Keratinocyte (primary cell): ENCODE data around the gene CEBPZ. TPM values are rescaled to one million over a fixed set of nuclear protein-coding genes. Genes with fewer than 3 reads are reported as not detected.

Experiments
- DNase-seq: peaks from one replicate; pipeline ENCODE4 v3.0.0-alpha.2; 2011; ENCODE audit warnings: low read depth, missing footprints, low spot score
- FAIRE-seq: peaks from 2 replicates; lab custom pipeline; 2011; peaks lifted over from hg19 to GRCh38; lab: Jason Lieb, UNC
- H2AFZ ChIP-seq: 2 replicates; pipeline ENCODE4 v1.6.0; 2012; ENCODE audit warnings: low read length, control low read depth, inconsistent platforms; ENCODE audit not compliant: control insufficient read depth
- H3K27ac ChIP-seq: 2 replicates; pipeline ENCODE4 v1.5.1; 2011; ENCODE audit warnings: low read length; ENCODE audit not compliant: control insufficient read depth, insufficient read depth
- H3K27me3 ChIP-seq: 3 replicates; pipeline ENCODE4 v1.6.0; 2011; ENCODE audit warnings: low read length; ENCODE audit not compliant: control insufficient read depth, insufficient read depth; ENCODE audit errors: extremely low read depth
- H3K36me3 ChIP-seq, 2 experiments: 2 replicates in 1 of 2; 3 replicates in 1 of 2; pipeline ENCODE4 v1.5.1; 2011; ENCODE audit warnings: low read length in 2 of 2, mild to moderate bottlenecking in 1 of 2; ENCODE audit not compliant: control insufficient read depth in 2 of 2, insufficient read depth in 2 of 2; ENCODE audit errors: extremely low read depth in 1 of 2
- H3K4me1 ChIP-seq: 3 replicates; pipeline ENCODE4 v1.5.1; 2011; ENCODE audit warnings: low read length; ENCODE audit not compliant: control insufficient read depth, insufficient read depth; ENCODE audit errors: extremely low read depth
- H3K4me2 ChIP-seq: 3 replicates; pipeline ENCODE4 v1.6.0; 2011; ENCODE audit warnings: low read depth, low read length; ENCODE audit not compliant: control insufficient read depth, insufficient read depth; ENCODE audit errors: extremely low read depth
- H3K4me3 ChIP-seq, 3 experiments: fragments of 200-600 bp in 1 of 3; sonication (generic) in 1 of 3; 2 replicates in 2 of 3; 3 replicates in 1 of 3; pipeline ENCODE4 v1.5.1; 2011 to 2016; ENCODE audit warnings: low read length in 3 of 3, mild to moderate bottlenecking in 3 of 3, control low read depth in 2 of 3, inconsistent platforms in 1 of 3, low read depth in 1 of 3, mixed read lengths in 1 of 3, mixed run types in 1 of 3, moderate library complexity in 1 of 3; ENCODE audit not compliant: control insufficient read depth in 2 of 3, insufficient read depth in 2 of 3; ENCODE audit errors: extremely low read depth in 1 of 3
- H3K79me2 ChIP-seq: 2 replicates; pipeline ENCODE4 v1.6.0; 2012; ENCODE audit warnings: low read length; ENCODE audit not compliant: control insufficient read depth, insufficient read depth
- H3K9ac ChIP-seq: 3 replicates; pipeline ENCODE4 v1.6.0; 2011; ENCODE audit warnings: low read length; ENCODE audit not compliant: control insufficient read depth, insufficient read depth; ENCODE audit errors: extremely low read depth
- H3K9me1 ChIP-seq: 3 replicates; pipeline ENCODE4 v1.6.0; 2011; ENCODE audit warnings: low read length; ENCODE audit not compliant: control insufficient read depth, insufficient read depth; ENCODE audit errors: extremely low read depth
- H3K9me3 ChIP-seq: 2 replicates; pipeline ENCODE4 v1.5.1; 2012; ENCODE audit warnings: low read depth, low read length; ENCODE audit not compliant: control insufficient read depth
- H4K20me1 ChIP-seq: 3 replicates; pipeline ENCODE4 v1.6.0; 2011; ENCODE audit warnings: low read length; ENCODE audit not compliant: control insufficient read depth, insufficient read depth; ENCODE audit errors: extremely low read depth
- EZH2 ChIP-seq: IDR thresholded peaks from one replicate; pipeline ENCODE4 v1.6.1; 2012; ENCODE audit warnings: inconsistent platforms, mild to moderate bottlenecking, low read length, moderate library complexity
- dilution Hi-C: fragments of 300-500 bp; cut with MboI; formaldehyde crosslinking; loops from one replicate; pipeline ENCODE4 v1.7.0; 2020; ENCODE audit warnings: low sequenced_read_pairs; ENCODE audit not compliant: extremely low pct_ligation_motif_present
- polyA plus RNA-seq, 5 experiments: library from polyadenylated mRNA; depleted of rRNA in 3 of 5; stranded (reverse) in 3 of 5; stranded (forward) in 1 of 5; unstranded in 1 of 5; fragments of >200 nt; gene quantifications; 1 replicate in 1 of 5; 2 replicates in 3 of 5; 3 replicates in 1 of 5; pipeline versions ENCODE4 v1.2.1 to v1.2.3, GENCODE V29; 2011 to 2012; ENCODE audit warnings: missing spikeins in 2 of 5, low read depth in 1 of 5, low replicate concordance in 1 of 5
- TF ChIP-seq, protein P1 (sequence below), 3 experiments: IDR thresholded peaks in 1 of 3; conservative IDR thresholded peaks in 1 of 3; optimal IDR thresholded peaks in 1 of 3; 2 replicates in 2 of 3; 3 replicates in 1 of 3; pipeline versions ENCODE3 to v1.5.1; 2011; ENCODE audit warnings: low read length in 3 of 3, mild to moderate bottlenecking in 3 of 3, moderate library complexity in 2 of 3, control low read depth in 1 of 3, inconsistent platforms in 1 of 3; ENCODE audit not compliant: insufficient read depth in 2 of 3; ENCODE audit errors: extremely low read depth in 1 of 3

CEBPZ gene
- polyA plus RNA-seq, 1 donor (not counting 4 experiments of a cell fraction or from before 2014, with no cell fraction given): 33.8 TPM

DNA sequence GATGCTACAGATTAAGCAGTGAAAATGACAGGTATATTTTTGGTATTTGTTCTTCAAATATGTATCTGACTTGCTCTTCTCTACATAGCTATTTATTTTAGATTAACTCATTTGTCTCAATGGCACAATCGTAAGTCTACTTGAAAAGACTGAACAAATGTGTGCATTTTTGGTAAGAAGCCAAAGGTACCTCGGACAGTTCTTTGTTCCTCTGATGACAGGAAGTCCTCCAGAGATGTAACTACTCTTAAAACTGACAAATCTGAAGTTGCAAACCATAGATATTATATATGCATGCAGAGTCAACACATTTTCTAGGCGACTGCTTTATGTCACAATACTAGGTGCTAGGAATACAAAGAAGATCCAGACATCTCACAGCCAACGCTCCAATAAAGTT lies 36.7 kb upstream of the CEBPZ start:
- H3K79me2 ChIP-seq: no peaks in the 10 kb centered on the region
- no peak overlapping the region for H3K27ac ChIP-seq
- H3K4me2 ChIP-seq: no peak overlapping the region
- no peak for DNase-seq
- no peak overlapping the region for H3K4me3 ChIP-seq
- H3K36me3 ChIP-seq: peaks cover 0 to 6% of the 10 kb centered on the region in 2 experiments
- H3K9me3 ChIP-seq: no peaks in the 10 kb centered on the region
- no peak for FAIRE-seq
- dilution Hi-C loops: no loop called here
- no peaks in the 10 kb centered on the region for H3K27me3 ChIP-seq
- H3K9ac ChIP-seq: no peak overlapping the region
- no peaks in the 10 kb centered on the region for H3K9me1 ChIP-seq
- H4K20me1 ChIP-seq: no peaks in the 10 kb centered on the region
- TF ChIP-seq EZH2: no peak
- TF ChIP-seq, protein P1, sequence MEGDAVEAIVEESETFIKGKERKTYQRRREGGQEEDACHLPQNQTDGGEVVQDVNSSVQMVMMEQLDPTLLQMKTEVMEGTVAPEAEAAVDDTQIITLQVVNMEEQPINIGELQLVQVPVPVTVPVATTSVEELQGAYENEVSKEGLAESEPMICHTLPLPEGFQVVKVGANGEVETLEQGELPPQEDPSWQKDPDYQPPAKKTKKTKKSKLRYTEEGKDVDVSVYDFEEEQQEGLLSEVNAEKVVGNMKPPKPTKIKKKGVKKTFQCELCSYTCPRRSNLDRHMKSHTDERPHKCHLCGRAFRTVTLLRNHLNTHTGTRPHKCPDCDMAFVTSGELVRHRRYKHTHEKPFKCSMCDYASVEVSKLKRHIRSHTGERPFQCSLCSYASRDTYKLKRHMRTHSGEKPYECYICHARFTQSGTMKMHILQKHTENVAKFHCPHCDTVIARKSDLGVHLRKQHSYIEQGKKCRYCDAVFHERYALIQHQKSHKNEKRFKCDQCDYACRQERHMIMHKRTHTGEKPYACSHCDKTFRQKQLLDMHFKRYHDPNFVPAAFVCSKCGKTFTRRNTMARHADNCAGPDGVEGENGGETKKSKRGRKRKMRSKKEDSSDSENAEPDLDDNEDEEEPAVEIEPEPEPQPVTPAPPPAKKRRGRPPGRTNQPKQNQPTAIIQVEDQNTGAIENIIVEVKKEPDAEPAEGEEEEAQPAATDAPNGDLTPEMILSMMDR (optimal IDR thresholded peaks at IDR 0.05 in 1 of 3, IDR thresholded peaks at IDR 0.05 in 1 of 3, conservative IDR thresholded peaks at IDR 0.05 in 1 of 3; ENCODE audit: extremely low read depth in 1 of 3, insufficient read depth in 2 of 3, low read length in 3 of 3): no peak
- H3K4me1 ChIP-seq: no peaks in the 10 kb centered on the region
- no peak overlapping the region for H2AFZ ChIP-seq

DNA sequence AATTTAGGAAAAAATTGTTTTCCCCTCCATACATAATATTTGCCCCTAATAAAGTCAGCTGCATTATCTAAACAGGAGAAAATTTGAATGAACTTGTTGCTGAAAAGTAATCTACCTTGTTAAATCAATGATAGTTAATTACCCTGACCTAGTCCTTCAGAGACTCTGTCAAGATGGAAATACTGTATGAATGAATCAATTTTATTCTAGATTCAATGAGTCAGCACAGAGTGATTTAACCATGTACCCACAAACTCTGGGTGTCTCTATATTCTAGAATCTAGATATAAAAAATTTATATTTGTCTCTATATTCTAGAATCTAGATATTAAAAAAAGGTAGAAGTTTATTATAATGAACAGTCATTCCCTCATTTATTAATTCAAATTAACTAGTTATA lies 36.3 kb upstream of the CEBPZ start:
- no peaks in the 10 kb centered on the region for H3K9me3 ChIP-seq
- H3K27ac ChIP-seq: no peak overlapping the region
- no peak overlapping the region for H2AFZ ChIP-seq
- H3K36me3 ChIP-seq: peaks cover 0 to 6% of the 10 kb centered on the region in 2 experiments
- TF ChIP-seq, protein P1 (optimal IDR thresholded peaks at IDR 0.05 in 1 of 3, IDR thresholded peaks at IDR 0.05 in 1 of 3, conservative IDR thresholded peaks at IDR 0.05 in 1 of 3; ENCODE audit: extremely low read depth in 1 of 3, insufficient read depth in 2 of 3, low read length in 3 of 3): no peak
- TF ChIP-seq EZH2: no peak
- no peaks in the 10 kb centered on the region for H3K27me3 ChIP-seq
- H3K9ac ChIP-seq: no peak overlapping the region
- no peak overlapping the region for H3K4me3 ChIP-seq
- H3K4me2 ChIP-seq: no peak overlapping the region
- DNase-seq (no peak), FAIRE-seq (no peak)
- H3K4me1 ChIP-seq: no peaks in the 10 kb centered on the region
- no peaks in the 10 kb centered on the region for H3K9me1 ChIP-seq
- dilution Hi-C loops: no loop called here
- H3K79me2 ChIP-seq: no peaks in the 10 kb centered on the region
- H4K20me1 ChIP-seq: no peaks in the 10 kb centered on the region
